ENCODE results near the gene AKT3. TPM values are rescaled to one million over a fixed set of nuclear protein-coding genes. Genes with fewer than 3 reads are reported as not detected.

AKT3 gene
- total RNA-seq, 1 donor from 2014 or later, result 20.9 TPM

DNA sequence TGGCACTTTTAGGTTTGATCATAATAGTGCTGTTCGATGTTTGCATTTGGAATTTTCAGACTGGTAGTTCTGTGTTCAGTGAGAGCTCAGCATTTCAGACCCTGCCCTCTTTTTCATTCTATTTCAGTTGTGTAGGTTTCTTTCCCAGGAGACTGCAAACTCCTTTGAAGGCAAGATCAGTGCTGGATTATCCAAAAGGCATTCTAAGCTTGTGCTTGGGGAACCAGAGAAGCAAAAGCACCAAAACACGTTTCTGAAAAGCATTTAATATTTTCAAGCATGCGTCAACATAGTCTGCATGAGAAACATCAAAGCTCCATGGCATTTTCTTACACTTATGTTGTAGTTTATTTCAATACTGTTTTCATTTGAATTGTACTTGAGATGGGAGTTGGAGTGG, 302.2 kb downstream of the AKT3 start:
- intact Hi-C loops (cut with micrococcal nuclease), result no loop called here
- no peak for DNase-seq
- no peak for ATAC-seq

DNA sequence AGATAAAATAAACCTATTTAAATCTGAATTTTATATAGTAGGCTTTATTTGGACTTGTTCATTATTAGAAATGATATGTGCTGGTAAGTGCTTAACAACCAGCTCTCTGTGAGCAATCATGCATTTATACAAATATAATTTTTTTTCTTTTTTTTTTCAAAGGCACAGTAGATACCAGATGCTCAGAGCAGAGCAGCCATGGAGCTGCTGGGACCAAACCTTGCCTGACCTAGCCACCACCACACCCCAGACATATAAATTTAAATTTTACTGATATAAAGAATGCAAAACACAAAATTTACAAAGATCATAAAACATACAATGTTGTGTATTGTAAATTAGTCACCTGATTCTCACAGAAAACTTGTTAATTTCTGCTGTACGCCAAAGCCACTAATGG, 303.6 kb downstream of the AKT3 start:
- DNase-seq (no peak), ATAC-seq (no peak)
- intact Hi-C loops (cut with micrococcal nuclease), result no loop called here

DNA sequence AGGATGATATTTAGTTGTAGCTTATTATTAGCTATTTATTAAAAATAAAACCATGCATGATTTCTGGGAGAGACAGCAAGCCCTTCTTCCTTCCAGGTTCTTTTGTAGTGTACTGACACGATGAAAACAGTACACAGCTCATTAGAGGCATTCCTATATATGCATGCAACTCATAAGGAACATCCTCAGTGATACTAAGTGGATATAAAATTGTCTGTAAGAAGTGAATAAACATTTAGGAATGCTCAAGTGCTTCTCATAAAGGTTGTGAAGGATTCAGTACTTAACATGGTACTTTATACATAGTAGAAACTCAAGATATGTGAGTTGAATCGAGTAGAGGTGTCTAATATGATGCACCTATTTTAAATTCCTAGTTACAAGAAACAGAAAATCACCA, 306.5 kb downstream of the AKT3 start:
- DNase-seq, result no peak
- no peak for ATAC-seq
- intact Hi-C loops (cut with micrococcal nuclease), result no loop called here

DNA sequence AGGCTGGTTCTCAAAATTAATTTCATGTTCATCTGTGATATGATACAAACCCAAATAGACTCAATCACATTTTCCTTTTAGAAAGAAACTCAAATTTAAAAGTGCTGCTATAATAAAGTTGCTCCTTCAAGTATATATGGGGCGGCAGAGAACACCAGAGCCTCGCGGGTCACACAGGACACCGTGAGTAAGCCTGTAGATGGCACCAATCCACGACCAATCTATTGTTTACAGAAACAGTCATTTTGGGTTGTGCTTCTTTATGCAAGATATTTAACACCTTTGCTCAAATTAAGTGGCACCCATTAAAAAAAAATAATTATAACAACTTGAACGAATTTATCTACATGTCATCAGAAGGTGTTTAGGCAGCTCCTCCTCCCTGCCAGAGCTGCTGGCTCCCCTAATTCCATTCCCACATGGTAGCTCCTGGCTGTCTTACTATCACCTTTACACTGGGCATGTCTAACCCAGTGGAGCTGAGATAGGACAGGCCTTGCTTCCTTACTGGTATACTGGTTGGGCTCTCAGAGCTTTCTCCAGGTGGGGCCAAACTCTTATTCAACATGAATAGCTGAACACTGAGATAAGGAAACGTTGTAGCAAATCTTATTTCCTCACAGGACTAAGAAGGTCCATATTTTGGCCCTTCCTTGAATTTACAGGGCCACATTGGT, 307.2 kb downstream of the AKT3 start:
- intact Hi-C loops (cut with micrococcal nuclease), result no loop called here
- DNase-seq (no peak), ATAC-seq (no peak)

DNA sequence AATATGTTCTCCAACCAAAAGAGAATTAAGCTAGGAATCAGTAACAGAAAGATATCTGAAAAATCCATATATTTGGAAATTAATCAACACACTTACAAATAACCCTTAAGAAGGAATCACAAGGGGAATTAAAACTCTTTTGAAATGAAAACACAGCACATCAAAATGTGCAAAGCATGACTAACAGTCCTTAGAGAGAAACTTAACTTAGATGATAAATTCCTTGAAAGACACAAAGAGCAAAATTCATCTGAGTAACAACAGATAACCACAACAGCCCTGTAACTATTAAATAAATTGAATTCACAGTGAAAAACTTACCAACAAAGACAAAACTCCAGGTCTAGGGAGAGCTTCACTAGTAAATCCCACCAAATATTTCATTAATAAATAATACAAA, 310.4 kb downstream of the AKT3 start:
- DNase-seq, result no peak
- ATAC-seq, result no peak
- intact Hi-C loops (cut with micrococcal nuclease), result no loop called here

DNA sequence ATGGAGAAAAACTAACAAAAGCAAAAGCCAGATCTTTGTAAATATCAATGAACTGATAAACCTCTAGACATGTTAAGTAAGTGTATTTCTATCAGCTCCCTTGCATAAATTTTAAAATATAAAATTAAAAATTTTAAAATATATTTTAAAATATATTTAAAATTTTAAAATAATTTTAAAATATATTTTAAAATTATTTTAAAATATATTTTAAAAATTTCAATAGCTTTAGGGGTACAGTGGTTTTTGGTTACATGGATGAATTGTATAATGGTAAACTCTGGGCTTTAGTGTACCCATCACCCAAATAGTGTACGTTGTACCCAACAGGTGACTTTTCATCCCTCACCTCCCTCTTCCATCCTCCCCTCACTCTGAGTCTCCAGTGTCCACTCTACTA, 315.0 kb downstream of the AKT3 start:
- ATAC-seq (no peak), DNase-seq (no peak)
- intact Hi-C loops (cut with micrococcal nuclease), result no loop called here

DNA sequence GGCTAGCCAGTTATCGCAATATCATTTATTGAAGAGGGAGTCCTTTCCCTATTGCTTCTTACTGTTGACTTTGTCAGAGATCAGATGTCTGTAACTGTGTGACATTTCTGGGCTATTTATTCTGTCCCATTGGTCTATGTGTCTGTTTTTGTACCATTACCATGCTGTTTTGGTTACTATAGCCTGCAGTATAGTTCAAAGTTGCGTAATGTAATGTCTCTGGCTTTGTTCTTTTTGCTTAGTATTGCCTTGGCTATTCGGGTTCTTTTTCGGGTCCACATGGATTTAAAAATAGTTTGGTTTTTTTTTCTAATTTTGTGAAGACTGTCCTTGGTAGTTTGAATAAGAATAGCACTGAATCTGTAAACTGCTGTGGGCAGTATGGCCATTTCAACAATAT, 320.5 kb downstream of the AKT3 start:
- intact Hi-C loops (cut with micrococcal nuclease), result no loop called here
- DNase-seq (no peak), ATAC-seq (no peak)

DNA sequence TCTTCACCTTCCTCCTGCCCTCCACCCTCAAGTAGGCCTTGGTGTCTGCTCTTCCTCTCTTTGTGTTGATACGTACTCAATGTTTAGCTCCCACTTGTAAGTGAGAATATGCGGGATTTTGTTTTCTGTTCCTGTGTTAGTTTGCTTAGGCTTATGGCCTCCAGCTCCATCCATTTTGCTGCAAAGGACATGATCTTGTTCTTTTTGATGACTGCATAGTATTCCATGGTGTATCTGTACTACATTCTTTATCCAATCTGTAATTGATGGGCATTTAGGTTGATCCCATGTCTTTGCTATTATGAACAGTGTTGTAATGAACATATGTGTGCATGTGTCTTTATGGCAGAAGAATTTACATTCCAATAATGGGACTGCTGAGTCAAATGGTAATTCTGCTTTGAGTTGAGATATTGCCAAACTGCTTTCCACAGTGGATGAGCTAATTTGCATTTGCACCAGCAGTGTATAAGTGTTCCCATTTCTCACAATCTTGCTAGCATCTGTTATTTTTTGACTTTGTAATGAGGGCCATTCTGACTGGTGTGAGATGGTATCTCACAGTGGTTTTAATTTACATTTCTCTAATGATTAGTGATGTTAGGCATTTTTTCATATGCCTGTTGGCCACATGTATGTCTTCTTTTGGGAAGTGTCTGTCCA, 321.5 kb downstream of the AKT3 start:
- no peak for ATAC-seq
- intact Hi-C loops (cut with micrococcal nuclease), result no loop called here
- no peak for DNase-seq

DNA sequence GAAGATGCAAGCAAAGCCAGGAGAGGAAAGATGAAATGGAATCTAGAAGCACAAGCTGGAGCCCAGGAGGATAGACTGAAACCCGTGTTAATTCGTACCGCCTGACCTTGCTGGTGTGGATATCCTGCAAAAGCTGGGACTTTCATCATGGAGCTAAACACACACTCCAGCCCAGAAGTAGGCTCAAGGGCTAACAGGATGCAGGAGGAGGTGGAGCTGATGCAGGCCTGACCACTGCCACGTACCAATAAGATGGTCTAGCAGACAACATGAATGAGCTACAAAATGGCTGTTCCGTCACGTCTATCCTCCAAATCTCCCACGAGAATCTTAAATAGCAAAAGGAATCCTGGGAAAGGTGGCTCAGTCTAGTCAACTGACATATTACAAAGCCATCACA, 323.9 kb downstream of the AKT3 start:
- ATAC-seq (no peak), DNase-seq (no peak)
- intact Hi-C loops (cut with micrococcal nuclease), result no loop called here

DNA sequence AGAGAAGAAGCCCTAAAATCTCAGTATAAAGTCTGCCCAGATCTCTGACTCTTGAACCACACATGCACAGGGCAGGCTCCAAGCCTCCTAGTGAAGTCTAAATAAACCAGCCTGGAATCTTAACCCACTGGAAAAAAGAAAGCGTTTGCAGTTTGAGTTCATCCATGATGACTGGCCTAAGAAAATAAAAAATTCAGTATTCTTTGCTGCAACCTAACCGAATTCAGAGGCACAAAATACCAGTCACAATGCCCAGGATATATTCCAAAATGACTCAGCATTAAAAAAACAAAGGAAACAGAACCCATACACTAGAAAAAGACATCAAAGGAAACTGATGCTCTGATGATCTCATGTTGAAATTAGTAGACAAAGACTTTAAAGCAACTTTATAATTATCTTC, 325.0 kb downstream of the AKT3 start:
- ATAC-seq, result no peak
- intact Hi-C loops (cut with micrococcal nuclease), result no loop called here
- no peak for DNase-seq

DNA sequence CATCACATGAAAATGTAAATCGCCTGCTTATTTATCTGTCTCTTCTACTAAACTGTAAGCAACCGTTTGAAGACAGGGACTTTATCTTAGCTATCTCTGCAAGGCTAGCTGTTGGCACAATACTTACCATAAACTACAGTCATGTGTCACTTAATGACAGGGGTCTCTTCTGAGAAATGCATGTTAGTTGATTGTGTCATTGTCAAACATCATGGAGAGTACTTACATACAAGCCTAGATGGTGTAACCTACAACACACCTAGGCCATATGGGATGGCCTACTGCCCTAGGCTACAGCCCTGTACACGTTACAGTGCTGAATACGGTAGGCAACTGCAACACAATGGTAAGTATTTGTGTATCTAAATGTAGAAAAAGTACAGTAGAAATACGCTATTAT, 326.3 kb downstream of the AKT3 start:
- no peak for ATAC-seq
- intact Hi-C loops (cut with micrococcal nuclease), result no loop called here
- no peak for DNase-seq

DNA sequence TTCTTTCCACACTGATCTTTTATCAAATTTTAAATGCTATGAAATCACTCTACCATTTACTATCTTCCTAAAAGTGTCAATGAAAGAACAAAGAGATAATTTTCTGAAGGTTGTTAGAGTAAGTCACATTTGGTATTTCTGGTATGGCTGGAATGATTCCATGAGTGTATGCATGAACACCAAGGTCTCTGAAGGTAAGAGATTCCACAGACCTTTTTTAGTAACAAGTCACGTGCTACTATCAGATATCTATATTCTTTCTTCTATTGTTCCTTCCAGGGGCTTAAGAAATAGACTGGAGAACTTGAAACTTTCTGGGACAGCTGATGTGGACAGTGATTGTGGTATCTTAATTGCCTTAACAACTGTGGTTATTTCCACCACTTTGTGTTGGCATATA, 329.2 kb downstream of the AKT3 start:
- DNase-seq (no peak), ATAC-seq (no peak)
- intact Hi-C loops (cut with micrococcal nuclease), result no loop called here

DNA sequence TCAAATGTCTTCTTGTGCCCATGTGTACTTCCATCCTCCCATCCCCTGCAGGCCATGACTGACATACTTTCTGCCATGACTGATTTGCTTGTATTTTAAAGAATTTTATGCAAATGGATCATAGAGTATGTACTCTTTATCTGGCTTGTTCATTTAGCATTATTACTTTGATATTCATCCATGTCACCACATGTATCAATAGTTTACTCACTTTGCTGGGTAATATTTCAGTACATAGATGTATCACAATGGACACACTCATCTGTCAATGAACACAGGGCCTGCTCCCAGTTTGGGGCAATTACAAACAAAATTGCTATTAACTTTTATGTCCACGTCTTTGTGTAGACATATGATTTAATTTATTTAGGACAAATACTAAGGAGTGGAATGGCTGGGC, 335.1 kb downstream of the AKT3 start:
- intact Hi-C loops (cut with micrococcal nuclease), result no loop called here
- DNase-seq (no peak), ATAC-seq (no peak)

DNA sequence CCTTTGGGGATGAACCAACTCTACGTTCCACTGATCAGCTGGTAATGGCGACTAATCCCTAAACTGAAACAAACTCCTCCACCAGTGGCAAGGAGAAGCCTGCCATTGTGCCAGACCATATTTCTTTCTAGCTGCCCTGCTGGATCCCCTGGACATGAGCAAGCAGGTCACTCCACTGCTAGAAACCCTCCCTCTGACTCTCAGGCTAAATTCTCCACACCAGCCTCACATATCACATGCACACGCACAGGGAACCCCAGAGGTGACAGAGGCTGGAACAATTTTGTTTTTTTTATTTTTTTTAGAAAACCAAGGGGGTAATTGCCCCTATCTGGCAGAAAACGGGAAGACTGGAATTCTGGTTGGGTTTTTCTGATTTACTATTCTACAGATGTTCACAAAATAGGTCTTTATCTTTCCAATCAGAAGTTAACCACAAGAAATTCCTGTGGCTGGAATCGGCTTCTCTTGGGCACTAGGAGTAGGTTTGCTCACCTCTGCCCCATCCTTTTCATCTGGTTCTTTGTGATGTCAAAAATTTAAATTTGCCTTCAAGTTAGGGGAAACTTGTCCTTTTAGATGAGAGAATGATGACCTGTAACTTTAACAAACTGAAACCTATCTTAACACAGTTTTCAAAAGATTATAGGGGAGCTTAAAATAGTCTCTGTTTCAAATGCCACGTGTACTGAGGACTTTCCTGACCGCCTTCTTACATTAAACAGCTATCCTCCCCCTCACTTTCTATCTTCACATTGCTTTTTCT, 336.1 kb downstream of the AKT3 start:
- intact Hi-C loops (cut with micrococcal nuclease), result no loop called here
- ATAC-seq, result no peak
- no peak for DNase-seq

DNA sequence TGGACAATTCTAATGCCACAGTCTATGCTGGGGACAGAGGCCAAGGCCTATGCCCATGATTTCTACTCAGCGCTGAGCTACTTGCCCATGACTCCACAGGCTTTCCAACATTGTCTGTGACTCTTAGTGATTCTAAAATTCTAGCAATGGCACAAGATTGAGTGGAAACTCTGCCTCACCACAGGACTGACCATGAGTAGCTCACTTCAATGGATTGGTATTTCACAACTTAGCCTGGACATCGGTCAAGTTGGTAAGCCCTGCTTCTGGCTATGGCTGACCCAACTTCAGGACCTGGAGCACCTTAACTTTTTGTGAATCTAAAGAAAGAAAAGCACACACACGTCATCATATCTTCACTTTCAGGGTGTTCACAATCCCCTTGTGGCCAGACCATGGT, 339.1 kb downstream of the AKT3 start:
- intact Hi-C loops (cut with micrococcal nuclease), result no loop called here
- DNase-seq (no peak), ATAC-seq (no peak)

DNA sequence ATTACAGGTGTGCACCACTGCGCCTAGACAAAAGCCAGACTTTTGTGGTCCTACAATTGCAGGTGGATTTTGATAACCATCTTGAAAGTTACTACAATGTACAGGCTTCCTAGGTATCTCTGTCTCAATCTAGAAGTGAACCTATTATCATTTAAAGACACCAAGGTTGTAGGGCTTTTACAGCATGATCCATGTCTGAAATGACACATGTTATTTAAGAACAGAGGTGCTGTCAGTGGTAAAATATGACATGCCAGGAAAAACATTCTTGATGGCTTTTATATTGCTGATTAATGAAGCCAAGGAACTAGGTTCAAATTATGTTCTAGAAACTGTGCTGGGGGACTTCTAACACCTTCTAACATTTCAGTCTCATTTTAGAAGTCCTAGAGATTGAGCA, 341.1 kb downstream of the AKT3 start:
- no peak for ATAC-seq
- no peak for DNase-seq
- intact Hi-C loops (cut with micrococcal nuclease), result no loop called here

DNA sequence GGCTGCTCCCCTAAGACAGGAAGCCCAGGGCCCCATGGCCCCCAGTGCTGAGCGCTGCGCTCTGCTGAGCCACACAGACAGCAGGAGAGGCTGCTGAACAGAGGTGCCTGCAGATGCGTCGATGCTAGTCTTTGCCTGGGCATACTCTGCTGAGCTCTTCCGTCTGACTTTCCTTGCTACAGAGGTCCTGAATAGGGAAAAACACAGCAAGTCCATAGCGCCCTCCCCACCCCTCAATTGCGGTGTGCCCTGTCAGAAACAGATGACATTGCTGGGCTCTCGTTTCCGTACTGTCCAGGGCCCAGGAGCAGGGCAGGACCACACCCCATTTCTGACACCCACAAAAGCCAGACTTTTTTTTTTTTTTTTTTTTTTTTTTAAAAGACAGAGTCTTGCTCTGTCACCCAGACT, 341.7 kb downstream of the AKT3 start:
- intact Hi-C loops (cut with micrococcal nuclease), result no loop called here
- DNase-seq (no peak), ATAC-seq (no peak)

DNA sequence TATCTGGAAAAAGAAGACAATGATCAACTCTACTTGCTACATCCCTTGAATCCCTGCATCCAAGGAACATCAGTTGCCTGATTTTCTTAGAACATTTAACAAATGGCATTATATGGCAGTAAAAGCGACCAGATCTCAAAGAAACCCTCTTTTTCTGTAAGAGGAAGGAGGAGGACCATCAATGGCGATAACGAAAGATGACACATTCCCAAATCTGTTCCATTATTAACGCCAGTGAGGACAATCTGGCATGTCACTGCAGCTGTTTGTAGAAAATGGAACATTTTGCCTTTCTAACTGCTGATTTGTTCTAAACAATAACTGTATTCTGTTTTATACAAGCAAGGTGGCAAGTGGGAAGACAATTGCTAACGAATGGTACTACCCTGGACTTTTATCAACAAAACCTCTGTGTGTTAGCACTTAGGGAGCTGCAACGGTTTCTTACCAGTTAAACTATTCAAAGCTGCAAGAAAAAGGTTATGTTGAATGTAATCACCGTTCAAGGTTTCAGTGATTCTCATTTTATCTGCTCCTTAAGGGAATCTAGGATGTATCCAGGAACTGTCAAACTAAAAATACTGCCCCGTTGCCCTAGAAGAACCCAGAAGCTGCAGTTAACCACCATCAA, 342.3 kb downstream of the AKT3 start:
- intact Hi-C loops (cut with micrococcal nuclease), result no loop called here
- DNase-seq, result no peak
- no peak for ATAC-seq

DNA sequence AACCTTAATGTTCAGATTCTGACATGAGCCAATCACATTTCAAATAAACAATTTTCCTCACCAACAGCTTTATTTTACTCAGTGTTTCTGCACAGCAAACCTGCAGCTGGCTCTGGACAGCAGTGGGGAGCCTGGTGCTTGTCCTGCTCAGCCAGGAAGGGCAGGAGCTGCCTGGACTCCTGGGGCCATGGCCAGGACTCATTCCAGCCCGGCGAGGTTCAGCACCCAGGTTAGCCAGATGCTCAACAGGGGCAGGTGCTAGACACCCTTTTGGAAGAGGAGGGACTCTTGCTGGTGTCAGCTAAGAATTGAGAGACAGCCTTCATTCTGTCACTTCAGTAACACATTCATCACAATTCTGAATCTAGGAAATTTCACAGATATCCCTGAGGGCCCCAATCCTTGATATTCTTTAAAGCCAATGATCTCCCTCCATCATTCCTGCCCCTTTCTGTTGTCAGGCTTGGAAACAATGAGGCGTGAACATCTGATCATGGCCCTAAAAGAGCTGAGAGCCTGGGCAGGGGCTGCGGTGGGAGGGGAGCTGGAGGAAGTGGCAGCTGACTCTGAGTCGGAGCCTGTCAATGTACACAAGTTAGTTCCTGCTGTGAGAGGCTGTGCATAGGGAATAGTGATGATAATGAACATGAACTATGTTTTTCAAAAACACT, 342.9 kb downstream of the AKT3 start:
- intact Hi-C loops (cut with micrococcal nuclease), result no loop called here
- DNase-seq (no peak), ATAC-seq (no peak)

Data from left ventricle myocardium superior (tissue), 1 donor.